Loucy (cell line): ENCODE measurements around the gene CORO2B.

Experiments used
- CTCF ChIP-seq: fragments of 200-600 bp; sonication (generic); conservative IDR thresholded peaks from 2 replicates; pipeline ENCODE4 v1.5.1; 2014; ENCODE audit warnings: mild to moderate bottlenecking, antibody characterized with exemption, low read length
- EZH2phosphoT487 ChIP-seq: fragments of 200-600 bp; IDR thresholded peaks from 2 replicates; pipeline ENCODE4 v1.6.1; 2018; ENCODE audit warnings: antibody characterized with exemption, mild to moderate bottlenecking, moderate library complexity, borderline replicate concordance

DNA sequence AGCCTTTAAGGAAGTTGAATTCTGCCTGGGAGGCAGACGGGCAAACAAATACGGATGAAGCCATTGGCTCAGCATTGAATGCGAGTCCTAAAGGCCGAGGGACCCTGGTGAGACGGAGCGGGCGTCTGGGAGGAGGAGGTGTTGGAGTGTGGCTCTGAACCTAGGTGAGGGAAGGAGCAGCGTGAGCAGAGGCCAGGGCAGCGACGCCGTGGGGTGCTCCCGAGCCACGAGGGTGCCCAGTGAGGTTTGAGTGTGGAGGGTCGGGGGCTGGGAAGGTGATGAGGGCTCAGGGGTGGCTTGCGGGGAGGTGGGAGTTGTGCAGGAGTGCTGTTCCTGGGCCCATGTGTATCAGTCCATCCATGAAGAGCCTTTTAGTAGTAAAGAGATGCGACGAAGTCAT lies 17.0 kb downstream of the CORO2B start:
- TF ChIP-seq CTCF: no peak
- TF ChIP-seq EZH2phosphoT487: no peak
